ENCODE results near the gene PPCS.

DNA sequence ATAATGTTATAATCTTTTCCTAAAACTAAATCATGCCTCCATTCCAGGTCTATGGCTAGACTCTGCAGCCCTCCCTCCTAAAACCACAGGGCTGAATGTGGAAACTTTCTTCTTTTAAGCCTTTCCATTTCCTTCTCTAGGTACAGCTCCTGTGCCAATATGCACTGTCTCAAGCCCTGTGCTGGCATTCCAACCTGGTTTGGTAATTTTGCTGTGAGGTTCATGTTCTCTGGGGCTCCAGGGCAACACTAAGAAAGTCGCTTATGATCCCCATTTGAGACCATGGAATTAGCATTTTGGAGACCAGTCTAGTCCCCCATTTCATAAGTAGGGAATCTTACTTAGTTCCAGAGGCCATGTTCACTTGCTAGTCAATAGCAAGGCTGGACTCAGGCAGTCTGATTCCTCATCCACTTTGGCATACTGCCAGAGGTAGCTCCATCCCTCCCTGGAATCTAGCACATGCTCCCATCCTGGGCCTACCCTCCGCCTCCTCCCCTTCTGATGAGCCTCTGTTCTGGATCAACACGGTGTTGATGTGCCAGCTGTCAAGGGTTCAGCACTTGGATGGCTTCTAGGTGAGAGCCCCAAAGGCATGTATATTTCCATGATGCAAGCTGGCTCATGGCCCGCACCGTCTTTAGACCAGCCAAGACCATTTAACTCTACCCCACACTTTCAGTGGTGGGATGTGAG lies 37.1 kb upstream of the PPCS start:
- TF ChIP-seq EZH2 (IDR thresholded peaks at IDR 0.05; ENCODE audit: borderline replicate concordance, insufficient read depth, low read length, poor library complexity, severe bottlenecking) = no peak
- TF ChIP-seq, protein P1, sequence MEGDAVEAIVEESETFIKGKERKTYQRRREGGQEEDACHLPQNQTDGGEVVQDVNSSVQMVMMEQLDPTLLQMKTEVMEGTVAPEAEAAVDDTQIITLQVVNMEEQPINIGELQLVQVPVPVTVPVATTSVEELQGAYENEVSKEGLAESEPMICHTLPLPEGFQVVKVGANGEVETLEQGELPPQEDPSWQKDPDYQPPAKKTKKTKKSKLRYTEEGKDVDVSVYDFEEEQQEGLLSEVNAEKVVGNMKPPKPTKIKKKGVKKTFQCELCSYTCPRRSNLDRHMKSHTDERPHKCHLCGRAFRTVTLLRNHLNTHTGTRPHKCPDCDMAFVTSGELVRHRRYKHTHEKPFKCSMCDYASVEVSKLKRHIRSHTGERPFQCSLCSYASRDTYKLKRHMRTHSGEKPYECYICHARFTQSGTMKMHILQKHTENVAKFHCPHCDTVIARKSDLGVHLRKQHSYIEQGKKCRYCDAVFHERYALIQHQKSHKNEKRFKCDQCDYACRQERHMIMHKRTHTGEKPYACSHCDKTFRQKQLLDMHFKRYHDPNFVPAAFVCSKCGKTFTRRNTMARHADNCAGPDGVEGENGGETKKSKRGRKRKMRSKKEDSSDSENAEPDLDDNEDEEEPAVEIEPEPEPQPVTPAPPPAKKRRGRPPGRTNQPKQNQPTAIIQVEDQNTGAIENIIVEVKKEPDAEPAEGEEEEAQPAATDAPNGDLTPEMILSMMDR (IDR thresholded peaks at IDR 0.05; ENCODE audit: poor library complexity, severe bottlenecking) = no peak
- TF ChIP-seq EP300 (conservative IDR thresholded peaks at IDR 0.05; ENCODE audit: poor library complexity, severe bottlenecking) = no peak
- no peak for TF ChIP-seq TAF1 (IDR thresholded peaks at IDR 0.05; ENCODE audit: low read depth)
